GM21825 (cell line): ENCODE data around the gene CMC1.
"Not testable (repeated sequence)": the region's sequence is repeated elsewhere in the genome, so short reads cannot be mapped to it uniquely, and the experiment has no call there.

Experiments used
- ATAC-seq: cut with Tn5 transposase; IDR thresholded peaks from one replicate; pipeline ENCODE4 v1.9.1; 2021; ENCODE audit warnings: mild to moderate bottlenecking, moderate library complexity; ENCODE audit not compliant: unreplicated experiment

Gene CMC1, protein sequence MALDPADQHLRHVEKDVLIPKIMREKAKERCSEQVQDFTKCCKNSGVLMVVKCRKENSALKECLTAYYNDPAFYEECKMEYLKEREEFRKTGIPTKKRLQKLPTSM

DNA sequence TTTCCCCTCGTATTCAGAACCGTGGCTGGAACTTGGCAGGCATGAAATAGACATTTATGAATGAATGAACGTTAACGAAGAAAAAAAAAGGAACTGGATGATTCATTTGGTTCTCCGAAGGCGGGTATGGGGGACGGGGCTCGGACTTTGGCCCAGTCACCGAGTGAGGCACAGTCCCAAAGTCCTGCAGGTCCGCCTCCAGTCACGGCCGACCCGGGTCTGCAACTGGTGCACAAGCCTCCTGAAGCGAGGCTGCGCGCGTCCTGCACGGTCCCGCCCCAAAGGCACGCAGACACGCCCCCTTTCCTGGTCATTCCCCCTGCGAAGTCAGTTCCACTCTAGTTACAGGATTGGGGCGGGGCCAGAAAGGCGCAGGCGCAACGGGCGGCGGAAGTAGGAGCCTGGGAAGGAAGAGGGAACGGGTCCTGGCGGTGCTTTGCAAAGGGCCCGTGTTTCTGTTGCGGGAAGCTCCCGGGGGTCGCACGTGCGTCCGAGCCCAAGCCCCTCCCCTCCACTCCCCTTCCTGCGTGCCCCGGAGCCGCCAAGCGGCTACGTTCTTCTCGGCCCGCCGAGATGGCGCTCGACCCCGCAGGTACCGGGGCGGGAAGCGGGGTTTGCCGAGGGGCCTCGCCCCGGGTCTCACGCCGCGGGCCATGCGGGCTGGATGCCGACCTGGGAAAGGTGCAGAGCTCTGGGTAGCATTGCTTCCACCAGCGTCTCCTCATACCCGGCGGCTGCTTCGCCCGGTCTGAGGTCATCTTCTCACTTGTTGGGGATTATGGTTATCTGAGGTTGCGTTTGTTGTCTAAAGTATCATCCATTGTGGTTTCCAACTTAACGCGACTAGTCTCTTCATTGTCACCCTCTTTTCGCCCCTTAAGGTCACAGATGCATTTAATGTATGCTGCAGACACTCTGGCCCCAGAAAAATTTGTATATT lies at the start of gene CMC1:
Gene CMC1, plus strand, starts transcription at position 399 of the 940 bp plus-strand sequence. Its CDS starts 175 bp downstream, at position 574.
- ATAC-seq: peak; percentile 99

DNA sequence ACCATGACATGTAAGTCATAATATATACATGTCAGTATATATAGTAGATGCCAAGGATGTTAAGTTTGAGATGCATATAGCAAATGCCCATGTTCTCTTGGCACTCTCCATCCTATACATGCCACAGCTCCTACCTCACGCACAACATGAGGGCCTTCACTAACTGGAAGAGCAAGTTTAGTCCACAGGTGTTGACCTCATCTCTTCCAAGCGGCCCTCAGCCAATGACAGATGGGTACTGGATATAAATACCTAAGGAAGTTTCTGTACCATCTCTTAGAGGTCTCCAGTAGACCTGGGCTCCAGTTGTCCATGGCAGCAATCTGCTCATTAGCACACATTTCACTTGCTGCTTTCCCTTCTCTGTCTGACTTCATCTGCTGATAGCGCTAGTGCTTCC lies 43.3 kb upstream of the CMC1 start:
- ATAC-seq: no peak

DNA sequence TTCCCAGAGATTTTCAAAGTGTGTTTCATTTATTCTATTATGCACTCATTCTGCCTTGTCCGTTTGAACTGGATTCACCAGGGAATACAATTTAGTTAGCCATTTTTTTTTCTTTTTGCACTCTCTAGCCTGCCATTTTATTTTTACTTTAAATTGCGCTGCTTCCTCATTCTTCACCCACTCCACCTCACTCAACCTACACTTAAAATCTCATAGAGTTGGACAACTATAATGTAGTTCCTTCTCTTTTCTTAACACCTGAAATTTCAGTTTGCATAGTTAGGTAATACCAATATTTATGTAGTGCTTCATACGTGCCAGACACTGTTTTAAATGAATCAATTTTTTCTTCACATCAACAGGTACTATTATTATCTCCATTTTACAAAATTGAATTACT lies 42.4 kb upstream of the CMC1 start:
- ATAC-seq: no peak

DNA sequence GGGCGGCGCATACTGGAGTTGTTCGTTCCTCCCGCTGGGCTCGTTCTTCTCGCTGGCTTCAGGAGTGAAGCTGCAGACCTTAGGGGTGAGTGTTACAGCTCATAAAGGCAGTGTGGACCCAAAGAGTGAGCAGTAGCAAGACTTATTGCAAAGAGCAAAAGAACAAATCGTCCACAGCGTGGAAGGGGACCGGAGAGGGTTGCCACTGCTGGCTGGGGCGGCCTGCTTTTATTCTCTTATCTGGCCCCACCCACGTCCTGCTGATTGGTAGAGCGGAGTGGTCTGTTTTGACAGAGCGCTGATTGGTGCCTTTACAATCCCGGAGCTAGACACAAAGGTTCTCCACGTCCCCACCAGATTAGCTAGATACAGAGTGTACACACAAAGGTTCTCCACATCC lies 41.8 kb upstream of the CMC1 start:
- not testable (repeated sequence) for ATAC-seq

DNA sequence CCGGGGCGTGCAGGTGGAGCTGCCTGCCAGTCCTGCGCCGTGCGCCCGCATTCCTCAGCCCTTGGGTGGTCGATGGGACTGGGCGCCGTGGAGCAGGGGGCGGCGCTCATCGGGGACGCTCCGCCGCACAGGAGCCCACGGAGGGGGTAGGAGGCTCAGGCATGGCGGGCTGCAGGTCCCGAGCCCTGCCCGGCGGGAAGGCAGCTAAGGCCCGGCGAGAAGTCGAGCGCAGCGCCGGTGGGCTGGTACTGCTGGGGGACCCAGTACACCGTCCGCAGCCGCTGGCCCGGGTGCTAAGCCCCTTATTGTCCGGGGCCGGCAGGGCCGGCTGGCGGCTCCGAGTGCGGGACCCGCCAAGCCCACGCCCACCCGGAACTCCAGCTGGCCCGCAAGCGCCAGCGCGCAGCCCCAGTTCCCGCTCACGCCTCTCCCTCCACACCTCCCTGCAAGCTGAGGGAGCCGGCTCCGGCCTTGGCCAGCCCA lies 41.0 kb upstream of the CMC1 start:
- not testable (repeated sequence) for ATAC-seq

DNA sequence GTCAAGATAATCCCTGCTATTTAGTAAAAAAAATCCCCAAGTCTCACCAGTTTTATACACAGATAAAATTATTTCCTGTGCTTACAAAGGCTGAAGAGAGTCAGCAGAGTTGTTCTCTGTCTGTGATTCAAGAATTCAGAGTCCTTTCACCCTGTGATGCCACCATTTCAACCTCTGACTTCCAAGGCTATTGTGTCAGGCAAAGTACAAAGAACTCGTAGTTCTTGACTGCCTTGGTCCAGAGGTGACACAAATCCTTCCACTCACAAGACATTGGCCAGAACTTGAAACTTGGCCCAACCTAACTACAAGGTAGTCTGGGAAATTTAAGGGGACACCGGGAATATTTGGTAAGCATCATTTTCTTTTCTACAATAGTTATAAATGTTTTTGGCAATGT lies 34.9 kb upstream of the CMC1 start:
- ATAC-seq: no peak

DNA sequence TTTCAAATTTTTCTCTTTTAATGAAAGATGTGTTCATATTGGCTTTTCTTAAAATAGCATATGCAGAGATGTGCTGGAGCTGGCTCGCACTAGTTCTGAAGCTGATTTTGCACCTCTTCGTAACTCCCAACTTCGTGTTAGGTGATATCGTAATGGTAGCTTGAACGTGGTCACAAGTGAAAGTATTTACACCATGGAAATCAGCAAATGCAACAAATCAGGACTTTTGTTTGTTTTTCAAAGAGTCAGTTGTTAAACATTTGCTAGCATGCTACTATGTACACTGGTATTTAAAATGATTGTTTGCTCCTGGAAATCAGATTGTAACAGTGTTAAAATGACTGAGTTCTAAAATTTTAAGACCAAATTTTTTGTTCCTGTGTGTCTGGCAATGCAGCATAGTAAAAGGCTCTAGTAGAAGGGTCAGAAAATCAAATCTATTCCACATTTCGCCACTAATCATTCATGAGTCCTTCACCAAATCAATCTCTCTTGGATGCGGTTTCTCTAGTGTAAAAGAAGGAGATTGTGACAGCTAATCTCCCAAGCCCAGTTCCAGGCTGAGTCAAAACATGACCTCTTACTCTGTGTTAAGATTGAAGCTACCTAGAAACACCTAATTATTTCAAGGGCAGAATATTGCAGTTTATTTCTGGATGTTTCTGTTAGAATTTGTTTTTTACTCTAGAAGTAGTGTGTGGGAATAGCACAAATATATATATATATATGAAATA lies 34.3 kb upstream of the CMC1 start:
- ATAC-seq: no peak

DNA sequence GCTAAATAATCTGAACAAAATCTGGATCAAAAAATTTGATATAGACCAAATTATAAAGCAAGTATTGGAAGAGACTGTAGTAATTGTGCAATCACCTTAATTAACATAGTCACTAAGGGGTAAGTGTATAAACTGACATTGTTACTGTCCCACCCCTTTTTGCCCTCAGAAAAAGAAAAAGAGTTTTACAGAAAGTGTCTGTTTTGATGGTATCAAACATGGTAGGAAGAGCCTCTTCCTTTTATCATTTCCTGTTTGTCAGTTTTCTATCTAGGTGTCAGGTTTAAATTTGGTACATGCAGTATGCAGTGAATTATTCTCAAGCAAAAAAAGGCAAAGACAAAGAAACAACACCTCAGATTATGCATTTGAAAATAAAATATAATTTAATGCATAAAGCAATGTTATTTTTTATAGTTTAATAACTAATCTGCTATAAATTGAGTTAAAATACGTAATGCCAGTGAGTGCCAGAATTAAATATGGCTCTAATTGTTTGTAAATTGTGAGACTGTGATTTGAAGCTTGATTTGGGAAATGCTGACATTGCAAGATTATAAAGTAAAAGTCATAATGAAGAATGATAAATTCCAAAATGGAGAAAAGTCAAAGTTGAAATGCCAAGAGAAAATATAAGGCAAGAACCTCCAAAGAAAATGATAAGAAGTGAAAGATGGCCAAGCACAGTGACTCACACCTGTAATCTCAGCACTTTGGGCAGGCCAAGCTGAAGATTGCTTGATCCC lies 30.3 kb upstream of the CMC1 start:
- no peak for ATAC-seq

DNA sequence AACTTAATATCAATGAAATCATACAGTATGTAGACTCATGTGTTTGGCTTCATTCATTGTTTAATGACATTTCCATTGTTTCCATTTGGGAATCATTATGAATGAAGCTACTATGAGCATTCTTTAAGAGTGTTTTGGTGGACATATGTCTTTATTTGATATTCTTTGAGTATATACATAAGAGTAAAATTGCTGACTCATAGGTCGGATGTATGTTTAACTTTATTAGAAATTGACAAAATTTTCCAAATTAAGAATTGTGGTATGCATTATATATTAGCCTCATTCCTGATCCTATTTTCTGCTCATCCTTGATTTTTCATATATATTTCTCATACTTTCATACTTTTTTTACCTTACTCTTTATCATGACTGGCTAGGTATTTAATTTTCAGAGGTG lies 28.7 kb upstream of the CMC1 start:
- ATAC-seq: no peak

DNA sequence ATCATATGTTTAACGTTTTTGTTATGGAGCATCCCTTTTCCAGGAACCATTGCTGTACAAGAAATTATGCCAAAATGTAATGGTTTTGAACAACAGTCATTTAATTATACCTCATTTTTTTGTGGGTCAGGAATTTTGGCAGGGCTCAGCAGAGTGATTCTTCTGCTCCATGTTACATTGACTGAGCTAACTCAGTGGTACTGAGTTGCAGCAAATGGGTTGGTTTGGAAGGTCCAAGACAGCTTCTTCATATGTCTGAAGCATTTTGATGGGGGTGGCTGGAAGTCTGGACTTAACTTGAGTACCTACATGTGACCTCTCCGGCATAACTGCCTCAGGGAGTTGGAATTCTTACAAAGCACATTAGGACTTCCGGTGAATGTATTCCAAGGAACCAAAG lies 26.0 kb upstream of the CMC1 start:
- ATAC-seq: no peak

DNA sequence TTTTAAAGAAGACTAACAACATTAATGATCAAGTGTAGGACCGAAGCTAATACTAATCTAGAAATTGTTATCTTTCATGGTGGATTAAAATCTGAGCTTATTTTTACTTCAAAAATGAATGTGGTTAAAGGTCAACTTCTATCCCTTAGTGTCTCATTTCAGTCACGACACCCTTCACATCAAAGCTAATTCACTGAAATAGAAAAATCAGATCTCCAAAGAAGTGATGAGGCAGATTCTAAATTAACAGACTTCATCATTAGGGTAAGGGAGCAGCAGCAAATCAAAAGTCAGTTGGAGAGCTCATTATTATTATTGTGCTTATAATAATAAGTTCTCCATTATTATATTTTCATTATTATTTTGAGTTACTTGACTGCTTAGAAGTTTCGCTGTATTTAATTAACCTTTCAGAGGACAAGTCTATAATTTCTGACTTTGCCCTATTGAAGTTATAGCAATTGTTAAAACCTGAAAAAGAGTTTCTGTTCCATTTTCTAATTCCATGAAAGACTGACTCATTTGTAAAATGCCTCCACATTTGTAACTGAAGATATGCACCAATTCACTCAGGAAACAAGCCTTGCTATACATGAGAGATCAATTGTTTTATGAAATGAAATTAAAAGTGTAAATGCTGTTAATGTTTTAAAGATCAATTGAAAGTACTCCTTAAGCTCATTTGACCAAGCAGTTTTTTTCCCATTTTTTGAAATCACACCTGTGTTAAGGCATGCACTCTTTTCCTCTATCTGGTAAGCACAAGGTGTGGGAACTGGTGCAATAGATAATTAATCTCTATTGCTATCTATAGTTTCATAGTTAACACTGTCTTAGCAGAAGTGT lies 23.1 kb upstream of the CMC1 start:
- ATAC-seq: no peak

DNA sequence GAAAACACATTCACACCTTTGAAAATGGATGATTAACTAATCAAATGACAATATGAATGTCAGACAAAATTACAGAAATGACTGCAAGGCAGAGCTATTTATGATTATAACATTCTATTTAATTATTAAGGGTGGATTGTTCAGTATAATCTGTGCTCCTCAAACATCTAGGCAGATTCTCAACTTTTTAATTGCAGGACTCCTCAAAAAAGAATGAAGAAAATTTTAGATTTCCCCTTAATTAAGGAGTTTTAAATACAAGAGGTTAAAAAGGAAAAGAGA lies 22.6 kb upstream of the CMC1 start:
- ATAC-seq: no peak

DNA sequence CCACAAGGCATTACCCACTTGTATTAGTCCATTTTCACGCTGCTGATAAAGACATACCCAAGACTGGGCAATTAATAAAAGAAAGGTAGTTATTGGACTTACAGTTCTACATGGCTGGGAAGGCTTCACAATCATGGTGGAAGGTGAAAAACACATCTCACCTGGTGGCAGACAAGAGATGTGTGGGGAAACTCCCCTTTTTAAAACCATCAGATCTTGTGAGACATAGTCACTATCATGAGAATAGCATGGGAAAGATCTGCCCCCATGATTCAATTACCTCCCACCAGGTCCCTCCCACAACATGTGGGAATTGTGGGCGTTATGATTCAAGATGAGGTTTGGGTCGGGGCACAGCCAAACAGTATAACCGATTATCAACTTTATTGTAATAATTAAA lies 17.0 kb upstream of the CMC1 start:
- ATAC-seq: no peak

DNA sequence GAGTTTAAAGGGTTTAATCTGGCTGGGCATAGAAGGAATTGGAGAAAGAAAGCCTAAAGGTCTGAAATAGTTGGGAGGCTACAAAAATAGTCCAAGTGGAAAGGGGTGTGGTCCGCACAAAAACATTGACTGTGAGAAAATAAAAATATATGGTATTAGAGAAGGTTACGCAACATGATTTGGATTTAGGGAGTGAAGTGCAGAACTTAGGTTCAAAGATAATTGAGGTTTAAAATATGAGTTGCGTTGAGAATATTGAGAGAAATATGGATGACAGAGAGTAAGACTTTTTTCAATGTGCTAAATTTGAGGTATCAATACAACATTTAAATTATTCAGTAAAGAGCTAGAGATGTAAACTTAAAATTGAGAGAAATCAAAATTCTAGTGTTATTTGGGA lies 15.4 kb upstream of the CMC1 start:
- no peak for ATAC-seq

DNA sequence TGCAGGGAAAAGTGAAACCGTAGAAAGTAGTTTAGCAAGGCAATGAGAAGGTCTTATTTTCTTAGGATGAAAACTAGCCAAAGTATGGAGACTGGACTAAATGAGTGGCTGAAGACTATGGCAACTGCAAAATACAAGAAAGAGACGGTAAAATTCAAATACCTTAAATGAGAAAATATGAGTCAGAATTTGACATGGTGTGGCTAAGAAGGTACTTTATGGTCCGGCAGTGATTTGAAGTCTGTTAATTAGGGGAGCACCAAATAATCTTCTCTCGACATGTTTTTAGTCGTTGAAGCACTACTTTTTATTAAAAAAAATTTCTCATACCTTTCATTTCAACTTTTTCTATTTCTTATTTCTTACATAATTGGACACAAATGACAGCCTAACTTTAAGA lies 12.8 kb upstream of the CMC1 start:
- ATAC-seq: no peak

DNA sequence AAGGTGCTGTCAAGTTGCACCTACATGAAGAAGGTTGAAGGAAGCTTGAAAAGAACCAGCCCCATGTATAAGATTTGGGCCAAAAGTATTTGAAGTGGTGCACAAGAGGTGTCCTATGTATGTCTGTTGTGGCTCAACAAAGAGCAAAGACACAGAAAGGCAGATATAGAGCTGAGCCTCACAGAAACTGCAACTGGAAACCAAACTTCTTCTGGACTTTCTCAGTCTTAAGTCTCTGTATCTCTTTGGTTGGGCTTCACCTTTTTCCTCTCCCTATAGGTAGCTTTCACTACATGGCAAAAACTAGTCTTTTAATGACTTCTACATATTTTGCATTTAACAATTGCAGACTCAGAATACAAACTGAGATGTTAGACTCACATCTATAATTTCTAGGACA lies 8.8 kb upstream of the CMC1 start:
- no peak for ATAC-seq

DNA sequence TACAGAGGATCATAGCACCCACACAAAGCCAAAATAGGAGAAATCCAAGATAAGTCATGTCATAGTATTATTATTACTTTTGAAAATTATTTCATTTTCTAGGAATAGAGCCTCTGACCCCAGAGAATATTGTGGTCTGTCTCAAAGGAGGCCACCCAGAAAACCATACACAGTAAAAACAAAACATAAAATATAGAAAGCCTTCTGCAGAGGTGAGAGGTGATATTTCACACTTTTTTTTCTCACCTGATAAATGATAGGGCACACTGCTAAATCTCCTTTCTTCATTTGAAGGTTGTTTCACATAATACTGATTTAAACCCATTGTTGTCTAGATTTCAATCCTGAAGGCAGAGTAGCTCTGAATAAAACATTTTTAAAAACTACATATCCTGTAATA lies 7.0 kb upstream of the CMC1 start:
- no peak for ATAC-seq

DNA sequence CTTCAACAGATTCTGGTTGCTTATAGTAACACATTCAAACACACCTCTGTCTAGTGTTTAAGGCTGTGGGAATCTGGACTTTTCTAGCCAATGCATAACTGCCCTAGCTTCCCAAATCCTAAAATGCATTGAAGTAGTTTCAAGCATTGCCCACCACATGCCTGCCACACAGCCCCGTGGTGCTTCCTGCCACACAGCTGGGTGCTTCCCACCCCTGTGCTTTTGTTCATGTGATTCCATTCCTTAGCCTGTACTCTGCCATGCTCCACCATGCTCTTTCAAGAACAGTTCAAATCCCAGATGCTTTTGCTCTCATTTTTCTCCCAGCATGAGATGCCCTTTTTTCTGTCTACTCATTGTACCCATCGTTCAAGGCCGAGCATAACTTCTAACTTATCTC lies 2.3 kb upstream of the CMC1 start:
- no peak for ATAC-seq

DNA sequence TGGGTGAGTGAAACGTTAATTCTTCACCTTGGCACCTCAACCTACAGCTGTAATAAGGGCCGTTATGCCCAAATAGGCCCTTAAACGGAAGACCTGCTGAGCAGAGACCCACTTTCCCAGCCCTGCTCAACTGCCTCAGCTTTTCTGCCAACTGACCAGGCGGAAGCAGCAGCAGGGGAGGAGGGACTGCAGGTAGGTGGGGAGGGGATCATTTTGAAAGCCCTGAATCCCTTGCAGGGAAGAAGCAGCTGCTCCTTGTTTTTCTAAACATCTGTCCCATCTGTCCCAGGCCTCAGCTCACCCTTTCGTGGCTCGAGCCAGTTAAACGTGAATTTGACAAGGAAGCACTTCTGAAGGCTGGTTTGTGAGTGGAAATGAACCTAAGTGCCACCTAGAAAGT lies 978 bp upstream of the CMC1 start:
- no peak for ATAC-seq

DNA sequence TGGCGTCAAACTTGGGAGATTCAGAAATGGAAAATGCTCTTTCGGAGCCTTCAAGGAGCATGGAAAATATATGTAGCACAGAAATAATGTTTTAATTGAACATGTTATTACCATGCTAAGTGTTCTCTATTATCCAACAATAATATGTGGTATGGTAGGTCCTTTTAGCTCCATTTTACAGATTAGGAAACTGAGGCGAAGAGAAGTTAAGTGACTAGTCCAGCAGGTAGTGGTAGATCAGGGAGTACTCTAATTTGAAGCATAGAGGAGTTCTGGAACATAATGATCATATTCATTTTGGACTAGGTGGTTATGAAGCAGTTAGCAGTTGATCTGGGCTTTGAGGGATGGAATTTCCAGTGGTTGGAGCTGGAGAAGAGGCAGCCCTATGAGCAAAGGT lies 1.1 kb downstream of the CMC1 start:
- ATAC-seq: no peak
